Activated T-cell treated with anti-CD3 and anti-CD28 coated beads, Interleukin-2, amount 50 U/mL, for 24 hours (primary cell): ENCODE data around the gene FOSL2.

Experiments
- DNase-seq: peaks from one replicate; pipeline ENCODE4 v3.0.0-alpha.2; 2020
- H3K27ac Mint-ChIP-seq: 2 replicates; pipeline ENCODE4 v1.8.0; 2020; ENCODE audit warnings: mild to moderate bottlenecking, mixed read lengths
- H3K27me3 Mint-ChIP-seq: 2 replicates; pipeline ENCODE4 v1.8.0; 2020; ENCODE audit warnings: mixed read lengths
- H3K36me3 Mint-ChIP-seq: 2 replicates; pipeline ENCODE4 v1.8.0; 2020; ENCODE audit warnings: low read depth, mixed read lengths
- H3K4me1 Mint-ChIP-seq: 2 replicates; pipeline ENCODE4 v1.8.0; 2020; ENCODE audit warnings: low read depth, mixed read lengths
- H3K4me3 Mint-ChIP-seq: 2 replicates; pipeline ENCODE4 v1.8.0; 2020; ENCODE audit warnings: mild to moderate bottlenecking, moderate library complexity, mixed read lengths
- H3K9me3 Mint-ChIP-seq: 2 replicates; pipeline ENCODE4 v1.8.0; 2020; ENCODE audit warnings: mixed read lengths

Gene FOSL2

GRCh38 chr2:28352104-28352503, 40.6 kb upstream of the FOSL2 start:
- H3K27me3 Mint-ChIP-seq, result no peaks in the 10 kb centered on the region
- H3K9me3 Mint-ChIP-seq, result no peaks in the 10 kb centered on the region
- no peak for DNase-seq
- no peaks in the 10 kb centered on the region for H3K36me3 Mint-ChIP-seq
- H3K27ac Mint-ChIP-seq, result peak overlapping the region; percentile 47
- H3K4me1 Mint-ChIP-seq, result peaks cover 41% of the 10 kb centered on the region
- H3K4me3 Mint-ChIP-seq, result no peak overlapping the region

GRCh38 chr2:28352610-28353195, 40.0 kb upstream of the FOSL2 start:
- Mint-ChIP-seq H3K27me3 (no peaks in the 10 kb centered on the region), H3K36me3 (no peaks in the 10 kb centered on the region), H3K27ac (no peak overlapping the region), H3K9me3 (no peaks in the 10 kb centered on the region), H3K4me3 (no peak overlapping the region), H3K4me1 (peaks cover 36% of the 10 kb centered on the region)
- DNase-seq, result no peak

GRCh38 chr2:28354920-28355520, 37.6 kb upstream of the FOSL2 start:
- Mint-ChIP-seq H3K27me3 (no peaks in the 10 kb centered on the region), H3K4me1 (peaks cover 40% of the 10 kb centered on the region), H3K36me3 (no peaks in the 10 kb centered on the region), H3K9me3 (no peaks in the 10 kb centered on the region), H3K4me3 (no peak overlapping the region), H3K27ac (peak overlapping the region; percentile 15)
- DNase-seq, result no peak

GRCh38 chr2:28355521-28356094, 37.0 kb upstream of the FOSL2 start:
- H3K36me3 Mint-ChIP-seq, result no peaks in the 10 kb centered on the region
- no peaks in the 10 kb centered on the region for H3K9me3 Mint-ChIP-seq
- no peak overlapping the region for H3K27ac Mint-ChIP-seq
- H3K4me1 Mint-ChIP-seq, result peaks cover 46% of the 10 kb centered on the region
- no peak for DNase-seq
- H3K27me3 Mint-ChIP-seq, result no peaks in the 10 kb centered on the region
- H3K4me3 Mint-ChIP-seq, result no peak overlapping the region

- Mint-ChIP-seq H3K27ac (peak overlapping the region; percentile 6), H3K9me3 (no peaks in the 10 kb centered on the region), H3K4me3 (no peak overlapping the region), H3K36me3 (no peaks in the 10 kb centered on the region), H3K4me1 (peaks cover 49% of the 10 kb centered on the region), H3K27me3 (no peaks in the 10 kb centered on the region)
- no peak for DNase-seq
These were observed 36.4 kb upstream of the FOSL2 start for GRCh38 chr2:28356095-28356911.

- Mint-ChIP-seq H3K27me3 (no peaks in the 10 kb centered on the region), H3K4me1 (peaks cover 49% of the 10 kb centered on the region), H3K36me3 (no peaks in the 10 kb centered on the region), H3K27ac (no peak overlapping the region), H3K9me3 (no peaks in the 10 kb centered on the region), H3K4me3 (no peak overlapping the region)
- DNase-seq, result no peak
These were observed 35.6 kb upstream of the FOSL2 start for GRCh38 chr2:28357055-28357454.

- DNase-seq, result no peak
- H3K4me3 Mint-ChIP-seq, result no peak overlapping the region
- peaks cover 58% of the 10 kb centered on the region for H3K4me1 Mint-ChIP-seq
- H3K27me3 Mint-ChIP-seq, result no peaks in the 10 kb centered on the region
- no peaks in the 10 kb centered on the region for H3K9me3 Mint-ChIP-seq
- H3K36me3 Mint-ChIP-seq, result no peaks in the 10 kb centered on the region
- H3K27ac Mint-ChIP-seq, result peak overlapping the region; percentile 89
These were observed 34.5 kb upstream of the FOSL2 start for GRCh38 chr2:28357948-28358667.

GRCh38 chr2:28358668-28359201, 33.9 kb upstream of the FOSL2 start:
- Mint-ChIP-seq H3K4me1 (peaks cover 65% of the 10 kb centered on the region), H3K36me3 (no peaks in the 10 kb centered on the region), H3K9me3 (no peaks in the 10 kb centered on the region), H3K27ac (peak overlapping the region; percentile 89), H3K27me3 (no peaks in the 10 kb centered on the region), H3K4me3 (peak overlapping the region; percentile 39)
- no peak for DNase-seq

- Mint-ChIP-seq H3K4me1 (peaks cover 69% of the 10 kb centered on the region), H3K9me3 (no peaks in the 10 kb centered on the region), H3K27me3 (no peaks in the 10 kb centered on the region), H3K36me3 (no peaks in the 10 kb centered on the region), H3K27ac (peak overlapping the region; percentile 89), H3K4me3 (peak overlapping the region; percentile 39)
- peak; percentile 84 for DNase-seq
These were observed 33.2 kb upstream of the FOSL2 start for GRCh38 chr2:28359222-28360057.

- H3K27me3 Mint-ChIP-seq, result no peaks in the 10 kb centered on the region
- H3K4me3 Mint-ChIP-seq, result no peak overlapping the region
- no peak for DNase-seq
- peaks cover 76% of the 10 kb centered on the region for H3K4me1 Mint-ChIP-seq
- H3K36me3 Mint-ChIP-seq, result no peaks in the 10 kb centered on the region
- peak overlapping the region; percentile 89 for H3K27ac Mint-ChIP-seq
- H3K9me3 Mint-ChIP-seq, result no peaks in the 10 kb centered on the region
These were observed 32.5 kb upstream of the FOSL2 start for GRCh38 chr2:28360058-28360717.

- no peaks in the 10 kb centered on the region for H3K27me3 Mint-ChIP-seq
- peaks cover 81% of the 10 kb centered on the region for H3K4me1 Mint-ChIP-seq
- no peaks in the 10 kb centered on the region for H3K9me3 Mint-ChIP-seq
- DNase-seq, result no peak
- no peak overlapping the region for H3K4me3 Mint-ChIP-seq
- no peaks in the 10 kb centered on the region for H3K36me3 Mint-ChIP-seq
- H3K27ac Mint-ChIP-seq, result peak overlapping the region; percentile 68
These were observed 31.9 kb upstream of the FOSL2 start for GRCh38 chr2:28360718-28361293.

- Mint-ChIP-seq H3K27me3 (no peaks in the 10 kb centered on the region), H3K4me1 (peaks cover 86% of the 10 kb centered on the region), H3K27ac (peak overlapping the region; percentile 37), H3K36me3 (no peaks in the 10 kb centered on the region), H3K4me3 (no peak overlapping the region), H3K9me3 (no peaks in the 10 kb centered on the region)
- DNase-seq, result no peak
These were observed 30.5 kb upstream of the FOSL2 start for GRCh38 chr2:28361991-28362710.
